BJ (cell line): ENCODE data around the gene SHH. TPM values are rescaled to one million over a fixed set of nuclear protein-coding genes. Genes with fewer than 3 reads are reported as not detected.

Source experiments
- CTCF ChIA-PET: fragments of 350-600 bp; formaldehyde crosslinking; extraction: SDS; loops from one replicate; lab custom pipeline; 2021; ENCODE audit warnings: antibody characterized with exemption, inconsistent platforms; lab: Yijun Ruan, JAX
- POLR2A ChIA-PET: fragments of 300-600 bp; sonication (Branson Sonifier 250); formaldehyde crosslinking; extraction: SDS; loops from one replicate; lab custom pipeline; 2021; ENCODE audit warnings: antibody characterized with exemption; lab: Charles Lee
- DNase-seq: peaks from one replicate; pipeline ENCODE4 v3.0.0-alpha.2; 2011; ENCODE audit warnings: low read depth
- H3K27me3 ChIP-seq: 2 replicates; pipeline ENCODE4 v1.6.0; 2011; ENCODE audit warnings: low read length; ENCODE audit not compliant: control insufficient read depth, insufficient read depth
- H3K36me3 ChIP-seq: 2 replicates; pipeline ENCODE4 v1.5.1; 2011; ENCODE audit warnings: low read length; ENCODE audit not compliant: control insufficient read depth, insufficient read depth
- H3K4me3 ChIP-seq: 2 replicates; pipeline ENCODE4 v1.5.1; 2011; ENCODE audit warnings: low read depth, mild to moderate bottlenecking, control low read depth, low read length
- polyA plus RNA-seq: library from polyadenylated mRNA; depleted of rRNA; stranded (reverse); fragments of >200 nt; gene quantifications from 2 replicates; pipeline ENCODE4 v1.2.3, GENCODE V29; 2011
- TF ChIP-seq, protein P1 (sequence below): IDR thresholded peaks from 2 replicates; pipeline ENCODE4 v1.5.1; 2011; ENCODE audit warnings: low read depth, mild to moderate bottlenecking, control low read depth, inconsistent platforms, low read length, moderate library complexity; ENCODE audit not compliant: insufficient read depth

The SHH gene
- polyA plus RNA-seq, 1 experiment, result not detected

DNA sequence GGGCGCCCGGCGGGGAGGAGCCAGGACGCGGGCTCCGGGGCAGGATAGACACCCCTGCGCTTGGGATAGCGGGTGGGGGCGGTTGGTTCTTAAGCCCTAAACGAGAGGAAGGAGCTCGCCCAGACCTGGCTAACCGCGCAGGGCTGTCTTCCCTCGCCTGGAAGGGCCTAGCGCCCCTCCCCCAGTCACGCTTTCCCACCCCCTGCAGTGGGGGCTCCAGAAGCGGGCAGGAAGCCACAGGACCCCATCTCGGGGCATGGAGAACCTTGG, 6.5 kb downstream of the SHH start:
- no peak for DNase-seq
- Histone ChIP-seq H3K36me3 (no peaks in the 10 kb centered on the region), H3K4me3 (peak overlapping the region; percentile 25), H3K27me3 (peaks cover 55% of the 10 kb centered on the region)
- TF ChIP-seq, protein P1, sequence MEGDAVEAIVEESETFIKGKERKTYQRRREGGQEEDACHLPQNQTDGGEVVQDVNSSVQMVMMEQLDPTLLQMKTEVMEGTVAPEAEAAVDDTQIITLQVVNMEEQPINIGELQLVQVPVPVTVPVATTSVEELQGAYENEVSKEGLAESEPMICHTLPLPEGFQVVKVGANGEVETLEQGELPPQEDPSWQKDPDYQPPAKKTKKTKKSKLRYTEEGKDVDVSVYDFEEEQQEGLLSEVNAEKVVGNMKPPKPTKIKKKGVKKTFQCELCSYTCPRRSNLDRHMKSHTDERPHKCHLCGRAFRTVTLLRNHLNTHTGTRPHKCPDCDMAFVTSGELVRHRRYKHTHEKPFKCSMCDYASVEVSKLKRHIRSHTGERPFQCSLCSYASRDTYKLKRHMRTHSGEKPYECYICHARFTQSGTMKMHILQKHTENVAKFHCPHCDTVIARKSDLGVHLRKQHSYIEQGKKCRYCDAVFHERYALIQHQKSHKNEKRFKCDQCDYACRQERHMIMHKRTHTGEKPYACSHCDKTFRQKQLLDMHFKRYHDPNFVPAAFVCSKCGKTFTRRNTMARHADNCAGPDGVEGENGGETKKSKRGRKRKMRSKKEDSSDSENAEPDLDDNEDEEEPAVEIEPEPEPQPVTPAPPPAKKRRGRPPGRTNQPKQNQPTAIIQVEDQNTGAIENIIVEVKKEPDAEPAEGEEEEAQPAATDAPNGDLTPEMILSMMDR, result no peak
- ChIA-PET POLR2A (interaction anchor here (0.6 kb wide), 1 partner anchor 1026 kb away, joined by 3 read pairs; no protein-coding TSS in a partner anchor), CTCF (interaction anchor here (0.5 to 1.7 kb wide), 7 partner anchors 9 to 1193 kb away, joined by 3 to 4 read pairs (median 3); no protein-coding TSS in a partner anchor)

DNA sequence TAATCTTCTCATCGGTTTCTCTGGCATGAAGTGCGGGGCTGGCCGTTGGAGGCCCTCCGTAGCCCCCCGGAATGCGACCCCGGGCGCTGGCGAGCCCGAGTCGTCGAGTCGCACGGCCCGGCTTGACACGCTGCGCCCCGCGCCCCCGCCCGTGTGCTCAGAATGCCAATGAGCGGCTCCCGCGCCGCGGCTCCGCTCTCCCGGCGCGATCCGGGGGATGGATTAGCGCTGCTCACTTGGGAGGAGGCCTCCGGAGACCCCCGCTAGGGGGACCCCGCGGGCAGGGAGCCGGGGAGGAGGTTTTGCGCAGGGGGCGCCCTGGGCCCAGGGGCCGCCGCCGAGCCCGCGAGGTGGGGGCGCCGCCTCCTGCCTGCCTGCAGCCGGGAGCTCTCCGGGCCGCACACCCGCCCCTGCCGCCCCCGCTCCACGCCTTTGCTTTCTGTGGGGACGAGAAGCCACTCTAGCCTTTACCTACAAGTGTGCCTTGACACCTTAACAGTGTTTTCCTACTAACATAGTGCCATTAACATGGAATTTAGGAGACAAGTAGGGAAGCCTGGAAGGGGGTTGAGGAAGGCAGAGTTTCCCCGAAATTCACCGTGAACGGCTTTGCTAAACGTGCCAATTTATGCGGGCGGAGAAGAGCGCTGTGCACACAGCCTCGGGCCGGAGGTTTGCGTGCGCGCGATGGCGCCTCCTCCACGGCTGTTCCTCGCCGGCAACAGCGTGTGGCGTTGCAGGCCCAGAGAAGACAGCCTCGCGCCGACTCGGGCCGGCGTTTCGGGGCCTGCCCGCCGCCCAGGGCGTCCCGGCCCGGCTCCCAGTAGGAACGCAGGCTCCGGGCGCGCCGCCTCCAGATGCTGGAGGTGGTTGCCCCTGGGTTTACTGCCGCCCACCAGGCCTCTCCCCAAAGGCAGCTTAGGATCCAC, 7.1 kb downstream of the SHH start:
- ChIA-PET POLR2A (interaction anchor here (0.6 kb wide), 1 partner anchor 1027 kb away, joined by 3 read pairs; no protein-coding TSS in a partner anchor), CTCF (interaction anchor here (0.6 to 1.7 kb wide), 6 partner anchors 8 to 1193 kb away, joined by 3 to 4 read pairs (median 3); no protein-coding TSS in a partner anchor)
- H3K27me3 ChIP-seq, result peaks cover 52% of the 10 kb centered on the region
- TF ChIP-seq, protein P1, result peak; percentile 42
- H3K36me3 ChIP-seq, result no peaks in the 10 kb centered on the region
- no peak for DNase-seq
- H3K4me3 ChIP-seq, result peak overlapping the region; percentile 25

GRCh38 chr7:155804431-155804831, 7.8 kb downstream of the SHH start:
- POLR2A ChIA-PET, result no interaction called here
- no peak overlapping the region for H3K4me3 ChIP-seq
- TF ChIP-seq, protein P1, result no peak

DNA sequence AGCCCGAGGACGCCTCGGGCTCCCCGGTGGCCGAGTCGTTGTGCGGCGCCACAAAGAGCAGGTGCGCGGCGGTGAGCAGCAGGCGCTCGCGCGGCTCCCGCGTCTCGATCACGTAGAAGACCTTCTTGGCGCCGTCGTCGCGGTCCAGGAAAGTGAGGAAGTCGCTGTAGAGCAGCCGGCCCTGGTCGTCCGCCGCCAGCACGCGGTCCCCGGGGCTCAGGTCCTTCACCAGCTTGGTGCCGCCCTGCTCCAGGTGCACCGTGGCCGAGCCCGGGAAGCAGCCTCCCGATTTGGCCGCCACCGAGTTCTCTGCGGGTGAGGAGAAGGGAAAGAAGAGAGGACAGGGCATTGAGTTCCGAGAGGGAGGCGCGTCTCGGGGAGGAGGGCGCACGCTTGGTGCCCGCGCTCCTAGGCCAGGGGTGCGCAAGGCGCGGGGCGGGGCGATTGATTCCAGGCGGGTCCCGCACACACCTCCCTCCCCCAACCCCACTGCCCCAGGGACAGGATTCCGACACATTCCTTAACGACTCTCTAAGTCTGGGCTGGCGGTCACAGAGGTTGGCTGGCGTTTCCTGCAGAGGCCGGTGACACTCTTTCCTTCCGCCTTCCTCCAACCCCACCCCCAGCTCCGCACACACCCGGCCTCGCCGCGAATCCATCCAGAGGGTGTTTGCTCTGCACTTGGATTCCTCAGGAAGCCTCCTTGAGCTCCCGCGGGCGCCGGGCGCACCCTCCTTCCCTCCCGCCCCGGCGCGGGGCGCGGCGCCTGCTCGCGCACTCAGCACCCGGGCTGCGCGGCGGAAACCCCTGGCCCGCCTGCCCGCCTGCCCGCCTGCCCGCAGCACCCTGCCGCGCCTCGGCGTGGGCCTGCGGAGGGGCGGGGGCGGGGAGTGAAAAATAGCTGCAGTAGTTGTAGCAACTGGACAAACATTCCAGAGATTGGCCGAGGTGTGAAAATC, 8.6 kb downstream of the SHH start:
- TF ChIP-seq, protein P1, result no peak
- no peaks in the 10 kb centered on the region for H3K36me3 ChIP-seq
- ChIA-PET CTCF (interaction anchor here (0.6 kb wide), 1 partner anchor 618 kb away, joined by 3 read pairs; no protein-coding TSS in a partner anchor), POLR2A (no interaction called here)
- DNase-seq, result no peak
- H3K4me3 ChIP-seq, result peak overlapping the region; percentile 17
- peaks cover 40% of the 10 kb centered on the region for H3K27me3 ChIP-seq

More at GRCh38 chr7:155804431-155804831, 7.8 kb downstream of the SHH start:
- DNase-seq, result no peak
- CTCF ChIA-PET, result interaction anchor here (0.6 kb wide), 1 partner anchor 617 kb away, joined by 3 read pairs; no protein-coding TSS in a partner anchor
- peaks cover 46% of the 10 kb centered on the region for H3K27me3 ChIP-seq
- H3K36me3 ChIP-seq, result no peaks in the 10 kb centered on the region
